GM10266 (cell line): ENCODE data around the gene FSTL4.

Experiments
- DNase-seq: peaks from one replicate; pipeline ENCODE4 v3.0.0; 2012; ENCODE audit errors: extremely low spot score
- CTCF ChIP-seq: IDR thresholded peaks from 2 replicates; pipeline ENCODE4 v1.5.1; 2012; ENCODE audit warnings: mild to moderate bottlenecking, low read depth; ENCODE audit not compliant: control insufficient read depth, insufficient read depth; ENCODE audit errors: missing control alignments

FSTL4 gene

GRCh38 chr5:133602835-133603380, 9.4 kb downstream of the FSTL4 start:
- no peak for DNase-seq

GRCh38 chr5:133599600-133599999, 12.7 kb downstream of the FSTL4 start:
- TF ChIP-seq CTCF, result no peak

More at GRCh38 chr5:133602835-133603380, 9.4 kb downstream of the FSTL4 start:
- TF ChIP-seq CTCF, result no peak

GRCh38 chr5:133599044-133599443, 13.3 kb downstream of the FSTL4 start:
- no peak for TF ChIP-seq CTCF
- no peak for DNase-seq

More at GRCh38 chr5:133599600-133599999, 12.7 kb downstream of the FSTL4 start:
- DNase-seq, result no peak

GRCh38 chr5:133596049-133596448, 16.3 kb downstream of the FSTL4 start:
- DNase-seq, result no peak

GRCh38 chr5:133595465-133595864, 16.9 kb downstream of the FSTL4 start:
- DNase-seq, result no peak
- TF ChIP-seq CTCF, result no peak

More at GRCh38 chr5:133596049-133596448, 16.3 kb downstream of the FSTL4 start:
- no peak for TF ChIP-seq CTCF

- no peak for TF ChIP-seq CTCF
- no peak for DNase-seq
Observed at GRCh38 chr5:133589286-133589685, 23.1 kb downstream of the FSTL4 start.

DNA sequence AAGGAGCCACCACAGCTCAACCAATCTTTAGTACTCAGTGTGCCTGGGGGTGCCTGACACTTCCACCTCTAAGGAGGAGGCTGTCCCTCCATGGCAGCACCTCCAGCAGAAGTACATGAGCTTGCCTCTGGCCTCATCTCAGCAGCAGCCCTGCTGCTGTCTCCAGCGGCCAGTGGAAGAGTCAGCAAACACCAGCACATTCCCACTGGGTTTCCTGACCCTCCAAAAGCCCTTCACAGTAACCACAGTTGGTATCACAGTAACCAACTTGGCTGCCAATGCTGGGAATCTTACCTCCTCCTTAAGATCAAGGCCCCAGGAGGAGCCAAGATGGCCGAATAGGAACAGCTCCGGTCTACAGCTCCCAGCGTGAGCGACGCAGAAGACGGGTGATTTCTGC, 29.4 kb downstream of the FSTL4 start:
- DNase-seq, result no peak

More for the DNA sequence above, 29.4 kb downstream of the FSTL4 start:
- TF ChIP-seq CTCF, result no peak
